IMR-90 (cell line): Measurements from ENCODE around the gene PRSS38. TPM values are rescaled to one million over a fixed set of nuclear protein-coding genes. Genes with fewer than 3 reads are reported as not detected.

Experiments used
- ATAC-seq: fragments of 200-7000 bp; cut with Tn5 transposase; 2 replicates; pipeline ENCODE4 v1.9.1; 2020; ENCODE audit warnings: low read depth, mild to moderate bottlenecking, moderate library complexity
- BruUV-seq: library from RNA; stranded (reverse); fragments of 400-500 nt; replicated peaks from 2 replicates; lab custom pipeline; 2021; lab: Mats Ljungman, UMichigan
- CTCF ChIA-PET: fragments of 300-600 bp; formaldehyde crosslinking; extraction: SDS; loops from one replicate; lab custom pipeline; 2021; ENCODE audit warnings: antibody characterized with exemption; lab: Yijun Ruan, JAX
- POLR2A ChIA-PET: fragments of 300-600 bp; sonication (Branson Sonifier 250); formaldehyde crosslinking; loops from one replicate; lab custom pipeline; 2022; ENCODE audit warnings: antibody characterized with exemption; ENCODE audit not compliant: unreplicated experiment; lab: Charles Lee
- DNase-seq: peaks from one replicate; pipeline ENCODE4 v3.0.0; 2013
- H2AFZ ChIP-seq: replicated peaks from 2 replicates; pipeline ENCODE3; 2013; ENCODE audit warnings: low read length, mild to moderate bottlenecking; ENCODE audit not compliant: poor library complexity
- H2AK5ac ChIP-seq: 2 replicates; pipeline ENCODE4 v1.6.1; 2013; ENCODE audit warnings: low read depth, low read length, inconsistent platforms
- H2AK9ac ChIP-seq: replicated peaks from 2 replicates; pipeline ENCODE3; 2013; ENCODE audit warnings: mild to moderate bottlenecking, low read depth, low read length, moderate library complexity; ENCODE audit not compliant: poor library complexity
- H2BK120ac ChIP-seq: 2 replicates; pipeline ENCODE4 v1.6.1; 2013; ENCODE audit warnings: low read depth, low read length, inconsistent platforms
- H2BK15ac ChIP-seq: 3 replicates; pipeline ENCODE4 v1.6.1; 2013; ENCODE audit warnings: low read depth, low read length, inconsistent platforms
- H2BK20ac ChIP-seq: 2 replicates; pipeline ENCODE4 v1.6.1; 2013; ENCODE audit warnings: low read depth, mild to moderate bottlenecking, inconsistent platforms, low read length, moderate library complexity
- H2BK5ac ChIP-seq: 2 replicates; pipeline ENCODE4 v1.6.1; 2013; ENCODE audit warnings: mild to moderate bottlenecking, low read depth, low read length, inconsistent platforms; ENCODE audit not compliant: poor library complexity, severe bottlenecking
- H3K14ac ChIP-seq: replicated peaks from 2 replicates; pipeline ENCODE4 v1.6.1; 2013; ENCODE audit warnings: low read depth, low read length, inconsistent platforms
- H3K18ac ChIP-seq: 2 replicates; pipeline ENCODE4 v1.6.1; 2013; ENCODE audit warnings: low read depth, low read length, control low read depth
- H3K23ac ChIP-seq: 2 replicates; pipeline ENCODE4 v1.6.1; 2013; ENCODE audit warnings: low read depth, low read length, inconsistent platforms
- H3K27ac ChIP-seq: 2 replicates; pipeline ENCODE4 v1.5.1; 2013; ENCODE audit warnings: mild to moderate bottlenecking, control low read depth, low read length; ENCODE audit not compliant: insufficient read depth
- H3K27me3 ChIP-seq: 2 replicates; pipeline ENCODE4 v1.6.1; 2013; ENCODE audit warnings: low read length; ENCODE audit not compliant: control insufficient read depth, insufficient read depth
- H3K36me3 ChIP-seq: 2 replicates; pipeline ENCODE4 v1.6.1; 2013; ENCODE audit warnings: low read length, mixed read lengths; ENCODE audit not compliant: control insufficient read depth, insufficient read depth
- H3K4ac ChIP-seq: 2 replicates; pipeline ENCODE4 v1.6.1; 2013; ENCODE audit warnings: low read depth, low read length, inconsistent platforms
- H3K4me1 ChIP-seq: 2 replicates; pipeline ENCODE4 v1.6.1; 2013; ENCODE audit warnings: low read length, mixed read lengths; ENCODE audit not compliant: control insufficient read depth, insufficient read depth
- H3K4me2 ChIP-seq: 2 replicates; pipeline ENCODE4 v1.6.1; 2013; ENCODE audit warnings: low read depth, mild to moderate bottlenecking, control low read depth, low read length, moderate library complexity
- H3K4me3 ChIP-seq: 2 replicates; pipeline ENCODE4 v1.5.1; 2013; ENCODE audit warnings: low read depth, mild to moderate bottlenecking, control low read depth, low read length, moderate library complexity; ENCODE audit not compliant: insufficient read depth
- H3K56ac ChIP-seq: 2 replicates; pipeline ENCODE4 v1.6.1; 2013; ENCODE audit warnings: low read length, inconsistent platforms; ENCODE audit not compliant: insufficient read depth; ENCODE audit errors: extremely low read depth
- H3K79me1 ChIP-seq, 2 experiments: 2 replicates each; pipeline ENCODE4 v1.6.1; 2013; ENCODE audit warnings: low read length in 2 of 2, inconsistent platforms in 1 of 2, low read depth in 1 of 2
- H3K9ac ChIP-seq: 2 replicates; pipeline ENCODE4 v1.6.1; 2013; ENCODE audit warnings: low read depth, low read length, control low read depth
- H3K9me1 ChIP-seq: 2 replicates; pipeline ENCODE4 v1.6.1; 2013; ENCODE audit warnings: low read length, inconsistent platforms; ENCODE audit not compliant: insufficient read depth
- H3K9me3 ChIP-seq: 2 replicates; pipeline ENCODE4 v1.6.1; 2013; ENCODE audit warnings: low read length; ENCODE audit not compliant: control insufficient read depth, insufficient read depth
- H4K20me1 ChIP-seq: 2 replicates; pipeline ENCODE4 v1.6.1; 2013; ENCODE audit warnings: low read length, inconsistent platforms; ENCODE audit not compliant: insufficient read depth
- H4K5ac ChIP-seq: 2 replicates; pipeline ENCODE4 v1.6.1; 2013; ENCODE audit warnings: mild to moderate bottlenecking, low read depth, low read length, control low read depth
- H4K8ac ChIP-seq, 2 experiments: 2 replicates each; pipeline ENCODE4 v1.6.1; 2013; ENCODE audit warnings: low read depth in 2 of 2, low read length in 2 of 2, control low read depth in 1 of 2, inconsistent platforms in 1 of 2
- H4K91ac ChIP-seq: 2 replicates; pipeline ENCODE4 v1.6.1; 2013; ENCODE audit warnings: low read depth, low read length, inconsistent platforms; ENCODE audit not compliant: insufficient read depth
- CHD1 ChIP-seq: IDR thresholded peaks from 2 replicates; pipeline ENCODE4 v1.6.1; 2012; ENCODE audit warnings: low read depth, low read length, improper control_type of control experiment
- MAFK ChIP-seq: IDR thresholded peaks from 2 replicates; pipeline ENCODE4 v1.6.1; 2012; ENCODE audit warnings: low read depth, low read length, improper control_type of control experiment
- MAZ ChIP-seq: IDR thresholded peaks from 2 replicates; pipeline ENCODE4 v1.6.1; 2012; ENCODE audit warnings: low read depth, mild to moderate bottlenecking, low read length, improper control_type of control experiment, moderate library complexity, borderline replicate concordance
- NFE2L2 ChIP-seq: fragments of 150-350 bp; IDR thresholded peaks from 2 replicates; pipeline ENCODE4 v1.6.1; 2016; ENCODE audit warnings: low read depth, mild to moderate bottlenecking, low read length
- RFX5 ChIP-seq: IDR thresholded peaks from 2 replicates; pipeline ENCODE4 v1.8.0; 2012; ENCODE audit warnings: low read depth, mild to moderate bottlenecking, low read length, moderate library complexity
- SMC3 ChIP-seq: fragments of 150-350 bp; IDR thresholded peaks from 2 replicates; pipeline ENCODE4 v1.6.1; 2016; ENCODE audit warnings: low read depth, mild to moderate bottlenecking, antibody characterized with exemption, low read length, moderate library complexity
- WGBS, 2 experiments: methylation state at CpG; one replicate each; pipeline versions ENCODE4 v1.1.5 to v1.1.7; 2013; ENCODE audit warnings: missing lambda C conversion rate in 2 of 2; ENCODE audit not compliant: insufficient read length in 1 of 2; ENCODE audit errors: extremely low coverage in 2 of 2; 5-methylcytosine and 5-hydroxymethylcytosine counted together
- dilution Hi-C: fragments of 300-500 bp; cut with HindIII; formaldehyde crosslinking; loops from one replicate; pipeline ENCODE4 v1.14.3; 2018; ENCODE audit warnings: low sequenced_read_pairs; ENCODE audit not compliant: unreplicated experiment
- in situ Hi-C: fragments of 300-500 bp; cut with MboI; formaldehyde crosslinking; loops from 3 replicates; pipeline ENCODE4 v1.14.3; 2019; ENCODE audit warnings: low sequenced_read_pairs, inconsistent platforms, mixed read lengths
- intact Hi-C: fragments of 100-400 bp; cut with micrococcal nuclease; formaldehyde crosslinking; loops from 2 replicates; pipeline ENCODE4 v1.10.0; 2022
- polyA plus RNA-seq, 3 experiments: library from polyadenylated mRNA; depleted of rRNA; stranded (reverse); fragments of >200 nt; gene quantifications; 2 replicates each; pipeline ENCODE4 v1.2.3, GENCODE V29; 2012; ENCODE audit warnings: low replicate concordance in 1 of 3
- total RNA-seq: library from RNA; depleted of rRNA; stranded (reverse); fragments of >200 nt; gene quantifications from 2 replicates; pipeline ENCODE4 v1.2.3, GENCODE V29; 2012
- TF ChIP-seq, protein P1 (sequence below): fragments of 150-350 bp; IDR thresholded peaks from 2 replicates; pipeline ENCODE4 v1.6.1; 2017; ENCODE audit warnings: mild to moderate bottlenecking, antibody characterized with exemption, low read length, low read depth

Gene PRSS38
- total and polyA plus RNA-seq, 2 of the 4 experiments (the other 2 are of a cell fraction): not detected

DNA sequence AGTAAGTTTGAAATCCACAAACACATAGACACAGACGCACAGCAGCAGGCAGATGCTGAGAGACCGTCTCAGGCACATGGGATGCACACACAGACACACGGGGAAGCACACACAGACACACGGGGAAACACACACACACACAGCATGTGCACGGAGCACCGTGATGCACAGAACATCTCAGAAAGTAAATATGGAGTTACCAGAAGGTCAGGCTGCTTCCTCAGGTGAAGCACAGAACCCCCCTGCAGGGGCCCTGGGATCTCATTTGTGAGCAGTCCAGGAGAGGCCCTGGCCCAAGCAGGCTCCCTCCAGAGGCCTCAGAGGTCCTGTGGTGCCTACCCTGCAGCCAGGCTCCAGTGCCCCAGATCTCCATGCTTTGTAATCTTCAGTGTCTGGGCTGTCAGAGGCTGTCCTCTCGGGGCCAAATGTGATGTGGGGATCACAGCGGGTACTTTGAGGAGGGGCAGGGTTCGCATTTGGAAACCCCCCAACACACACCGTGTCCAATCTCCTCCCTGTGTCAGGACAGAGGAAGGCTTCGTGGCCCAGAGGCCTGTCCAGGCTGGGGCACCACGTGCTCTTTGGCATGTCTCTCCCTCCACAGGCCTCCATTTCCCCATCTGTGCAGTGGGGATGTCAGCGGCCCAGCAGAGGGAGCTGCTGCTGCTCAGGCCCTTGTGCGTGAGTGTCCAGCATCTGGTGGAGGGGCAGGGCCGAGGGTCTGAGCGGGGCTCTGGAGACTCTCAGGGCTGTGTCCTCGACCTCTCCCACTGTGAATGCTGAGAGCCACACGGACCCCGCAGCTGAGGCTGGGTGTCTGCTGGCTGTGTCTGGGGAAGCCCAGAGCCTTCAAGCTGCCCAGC lies 23.0 kb upstream of the PRSS38 start (continued):
- TF ChIP-seq CHD1 (no peak), NFE2L2 (no peak)

DNA sequence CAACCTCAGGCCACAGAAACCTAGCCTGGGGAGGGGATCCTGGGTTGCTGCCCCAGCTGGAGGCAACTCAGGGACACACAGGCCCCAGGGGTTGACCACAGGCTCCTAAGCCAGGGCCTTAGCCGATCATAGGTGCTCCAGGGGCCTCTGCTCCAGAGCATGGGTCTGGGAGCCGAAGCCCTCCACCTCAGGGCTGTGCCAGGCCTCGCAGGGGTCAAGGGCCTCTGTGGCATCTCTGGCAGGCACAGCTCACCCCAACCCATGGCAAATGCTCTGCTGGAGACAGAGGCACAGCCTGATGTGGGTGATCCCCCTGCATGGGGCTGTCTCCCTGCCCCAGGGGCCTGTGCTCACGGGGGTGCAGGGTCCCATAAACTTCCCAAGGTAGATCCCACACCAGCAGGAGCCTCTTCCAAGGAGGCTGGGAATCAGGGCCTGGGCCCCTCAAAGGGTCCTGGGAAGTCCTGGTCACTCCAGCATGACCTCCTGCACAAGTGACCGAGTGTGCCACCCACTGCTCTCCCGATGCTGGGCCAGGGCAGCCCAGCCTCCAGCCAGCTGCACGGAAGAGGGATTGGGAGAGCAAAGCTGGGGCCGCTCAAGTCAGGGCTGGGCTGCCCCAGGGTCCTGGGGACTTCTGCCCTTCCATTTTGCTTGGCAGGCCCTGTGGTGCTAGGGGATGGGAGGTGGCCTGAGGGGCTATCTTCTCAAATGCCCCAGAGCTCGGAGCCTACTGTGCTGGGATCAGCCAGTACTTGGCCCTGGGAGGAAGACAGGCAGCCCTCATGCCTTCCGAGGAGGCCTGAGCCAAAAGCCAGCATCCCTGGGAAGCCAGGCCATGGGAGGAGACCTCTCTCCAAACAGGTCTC lies 22.2 kb upstream of the PRSS38 start:
- in situ Hi-C loops: no loop called here
- intact Hi-C loops: no loop called here
- TF ChIP-seq MAFK (no peak), MAZ (no peak), RFX5 (no peak), SMC3 (no peak)
- TF ChIP-seq, protein P1, sequence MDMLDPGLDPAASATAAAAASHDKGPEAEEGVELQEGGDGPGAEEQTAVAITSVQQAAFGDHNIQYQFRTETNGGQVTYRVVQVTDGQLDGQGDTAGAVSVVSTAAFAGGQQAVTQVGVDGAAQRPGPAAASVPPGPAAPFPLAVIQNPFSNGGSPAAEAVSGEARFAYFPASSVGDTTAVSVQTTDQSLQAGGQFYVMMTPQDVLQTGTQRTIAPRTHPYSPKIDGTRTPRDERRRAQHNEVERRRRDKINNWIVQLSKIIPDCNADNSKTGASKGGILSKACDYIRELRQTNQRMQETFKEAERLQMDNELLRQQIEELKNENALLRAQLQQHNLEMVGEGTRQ: no peak
- no peaks in the 10 kb centered on the region for H3K36me3 ChIP-seq
- H2AK9ac ChIP-seq: peak overlapping the region; percentile 70
- dilution Hi-C loops: no loop called here
- no peak overlapping the region for H3K56ac ChIP-seq
- ChIA-PET CTCF (interaction anchor here (1.3 kb wide), 1 partner anchor 160 kb away, joined by 5 read pairs; no protein-coding TSS in a partner anchor), POLR2A (interaction anchor here (0.9 kb wide), 1 partner anchor 160 kb away, joined by 3 read pairs; no protein-coding TSS in a partner anchor)
- H3K9me1 ChIP-seq: peaks cover 12% of the 10 kb centered on the region; the same call in 1 of the 2 replicates
- no peaks in the 10 kb centered on the region for H4K20me1 ChIP-seq
- peak overlapping the region; percentile 95 for H2AFZ ChIP-seq
- H2BK120ac ChIP-seq: peak overlapping the region; percentile 84
- no TSS peak for BruUV-seq
- peak overlapping the region; percentile 77 for H4K5ac ChIP-seq
- H3K4me1 ChIP-seq: peaks cover 17% of the 10 kb centered on the region
- H3K23ac ChIP-seq: no peak overlapping the region
- H2BK20ac ChIP-seq: peak overlapping the region; percentile 54
- H3K14ac ChIP-seq: no peak overlapping the region
- H4K8ac ChIP-seq: peak overlapping the region in 1 of 2 experiments; percentile 61; a peak in 2 of 4 replicates
- H3K4ac ChIP-seq: peak overlapping the region; percentile 81
- H2BK5ac ChIP-seq: peak overlapping the region; percentile 41
- H3K79me1 ChIP-seq: no peaks in the 10 kb centered on the region
- H3K18ac ChIP-seq: peak overlapping the region; percentile 72
- no peak overlapping the region for H3K4me3 ChIP-seq
- no peak for DNase-seq
- H2BK15ac ChIP-seq: peak overlapping the region; percentile 12; the same call in 1 of the 3 replicates
- no peaks in the 10 kb centered on the region for H3K9me3 ChIP-seq
- peak overlapping the region; percentile 54; the same call in 1 of the 2 replicates for H3K27ac ChIP-seq
- WGBS, 2 experiments: no CpG with 5 or more reads among the region's 10 CpGs
- no peak overlapping the region for H3K9ac ChIP-seq
- H4K91ac ChIP-seq: peak overlapping the region; percentile 76
- H3K4me2 ChIP-seq: no peak overlapping the region; the same call in 1 of the 2 replicates
- peak overlapping the region; percentile 1; the same call in 1 of the 2 replicates for H2AK5ac ChIP-seq
- peak; percentile 1 for ATAC-seq
- H3K27me3 ChIP-seq: peaks cover 2% of the 10 kb centered on the region
